ENCODE data around the gene LEPROT.

GRCh38 chr1:65456481-65456880 lies 36.0 kb downstream of the LEPROT start:
- TF ChIP-seq BHLHE40 (IDR thresholded peaks at IDR 0.05; ENCODE audit: borderline replicate concordance) (no peak), PKNOX1 (IDR thresholded peaks at IDR 0.05) (no peak), HDGF (IDR thresholded peaks at IDR 0.05; ENCODE audit: borderline replicate concordance) (no peak), ARNT (IDR thresholded peaks at IDR 0.05) (no peak), NFRKB (IDR thresholded peaks at IDR 0.05) (no peak), L3MBTL2 (conservative IDR thresholded peaks at IDR 0.05) (no peak), SP1 (IDR thresholded peaks at IDR 0.05) (no peak), FOXM1 (IDR thresholded peaks at IDR 0.05; ENCODE audit: borderline replicate concordance) (no peak), SUZ12 (IDR thresholded peaks at IDR 0.05) (no peak), CTBP1 (IDR thresholded peaks at IDR 0.05; ENCODE audit: borderline replicate concordance) (no peak)

Data from HEK293T (cell line).